Stimulated activated CD4-positive, alpha-beta T cell treated with anti-CD3 and anti-CD28 coated beads, Interleukin-1b, Interleukin-23, amount 100 ng/mL, for 48 hours (primary cell): Measurements from ENCODE around the gene EPAS1.

ENCODE experiments used
- DNase-seq: peaks from one replicate; pipeline ENCODE4 v3.0.0-alpha.2; 2020

EPAS1 gene

GRCh38 chr2:46411985-46412384 is 114.8 kb downstream of the EPAS1 start:
- no peak for DNase-seq

DNA sequence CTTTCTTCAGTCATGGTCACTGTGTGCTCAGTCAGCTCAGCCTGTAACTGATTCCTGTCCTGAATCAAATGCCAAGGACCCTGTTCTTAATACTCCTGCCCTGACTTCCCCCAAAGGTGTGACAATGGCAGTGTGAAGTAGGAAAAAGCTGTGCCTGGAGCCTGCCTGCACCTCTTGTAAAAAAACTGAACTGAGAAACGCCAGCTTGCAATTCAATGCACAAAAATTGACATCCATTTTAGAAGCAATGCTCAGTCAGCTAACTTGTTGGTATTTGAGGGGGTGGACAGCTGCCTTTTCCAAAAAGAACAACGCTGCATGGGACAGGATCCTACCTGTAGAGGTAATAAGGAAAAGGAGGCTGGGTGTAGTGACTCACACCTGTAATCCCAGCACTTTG is 115.9 kb downstream of the EPAS1 start:
- DNase-seq, result no peak

- DNase-seq, result no peak
Measured at GRCh38 chr2:46413631-46414030, 116.4 kb downstream of the EPAS1 start.

DNA sequence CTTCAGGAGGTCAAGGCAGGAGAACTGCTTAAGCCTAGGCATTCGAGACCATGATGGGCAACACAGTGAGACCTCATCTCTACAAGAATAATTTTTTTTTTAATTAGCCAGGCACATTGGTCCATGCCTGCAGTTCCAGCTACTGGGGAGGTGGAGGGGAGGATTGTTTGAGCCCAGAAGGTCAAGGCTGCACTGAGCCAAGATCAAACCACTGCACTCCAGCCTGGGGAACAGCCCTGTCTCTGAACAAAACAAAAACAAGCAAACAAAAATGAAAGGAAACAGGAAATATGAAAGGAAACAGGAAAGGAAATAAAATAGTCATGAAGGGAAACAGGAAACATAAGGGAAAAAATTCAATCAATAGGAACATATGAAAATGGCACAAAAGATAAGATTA is 117.5 kb downstream of the EPAS1 start:
- no peak for DNase-seq

DNA sequence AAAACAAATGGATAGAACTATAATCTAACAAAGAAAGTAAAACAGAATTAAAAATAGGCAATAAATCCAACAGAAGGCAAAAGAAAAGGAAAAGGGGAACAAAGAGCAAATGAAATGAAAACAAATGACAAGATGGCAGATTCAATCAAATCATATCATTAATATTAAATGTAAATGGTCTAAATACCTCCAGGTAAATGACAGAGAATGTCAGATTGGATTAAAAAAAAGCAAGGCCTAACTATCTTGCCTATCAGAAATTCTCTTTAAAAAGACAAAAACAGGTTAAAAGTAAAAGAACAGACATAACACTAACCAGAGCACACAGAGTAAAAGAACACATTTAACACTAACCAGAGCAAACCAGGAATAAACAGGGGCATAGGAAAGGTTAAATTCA is 119.1 kb downstream of the EPAS1 start:
- no peak for DNase-seq

DNA sequence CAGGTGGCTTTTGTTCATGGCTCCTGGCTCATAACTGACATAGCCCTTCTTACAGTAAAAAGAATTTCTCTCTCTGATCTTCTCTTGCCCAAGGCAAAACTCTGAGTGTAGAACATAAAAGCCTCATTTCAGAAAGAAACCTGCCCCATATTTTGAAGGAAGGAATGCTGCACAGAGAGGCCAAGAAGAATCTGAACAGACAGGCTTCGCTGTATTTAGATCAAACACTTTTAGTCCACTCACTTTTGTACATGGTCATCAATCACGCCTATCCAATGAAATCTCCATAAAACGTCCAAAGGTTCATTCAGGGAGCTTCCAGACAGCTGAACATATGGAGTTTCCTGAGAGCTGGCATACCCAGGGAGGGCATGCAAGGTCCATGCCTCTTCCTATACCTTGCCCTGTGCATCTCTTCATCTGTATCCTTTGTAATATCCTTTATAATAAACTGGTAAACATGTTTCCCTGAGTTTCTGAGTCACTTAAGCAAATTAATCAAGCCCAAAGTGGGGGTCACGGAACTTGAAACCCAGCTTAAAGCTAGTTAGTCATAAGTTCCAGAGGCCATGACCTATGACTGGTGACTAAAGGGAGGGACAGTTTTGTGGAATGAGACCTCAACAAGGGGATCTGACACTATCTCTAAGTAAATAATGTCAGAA is 119.7 kb downstream of the EPAS1 start:
- no peak for DNase-seq

DNA sequence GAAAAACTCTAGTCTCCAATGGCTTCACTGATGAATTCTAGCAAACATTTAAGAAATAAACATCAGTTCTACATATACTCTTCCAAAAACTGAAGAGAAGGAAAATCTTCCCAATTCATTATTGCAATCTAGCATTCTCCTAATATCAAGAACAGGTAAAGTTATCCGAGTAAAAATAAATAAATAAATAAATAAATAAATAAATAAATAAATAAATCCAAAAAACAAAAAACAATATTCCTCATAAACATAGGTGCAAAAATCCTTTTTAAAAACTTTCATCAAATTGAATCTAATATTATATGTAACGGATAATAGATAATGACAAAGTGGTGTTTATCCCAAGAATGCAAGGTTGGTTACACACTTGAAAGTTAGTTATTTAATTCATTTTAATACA is 123.7 kb downstream of the EPAS1 start:
- no peak for DNase-seq

DNA sequence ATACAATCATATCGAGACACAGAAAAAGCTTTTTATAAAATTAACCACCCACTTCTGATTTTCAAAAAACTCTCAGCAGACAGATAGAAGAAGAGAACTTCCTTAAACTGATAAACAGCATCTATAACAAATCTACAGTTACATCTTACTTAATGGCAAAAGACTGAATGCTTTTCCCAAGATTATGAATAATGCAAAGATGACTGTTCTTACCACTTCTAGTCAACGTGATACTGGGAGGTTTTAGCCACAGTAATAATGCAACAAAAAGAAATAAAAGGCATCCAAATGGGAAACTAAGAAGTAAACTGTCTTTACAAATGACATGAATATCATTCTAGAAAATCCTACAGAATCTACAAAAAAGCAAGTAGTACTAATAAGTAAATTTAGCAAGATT is 124.2 kb downstream of the EPAS1 start:
- no peak for DNase-seq

DNA sequence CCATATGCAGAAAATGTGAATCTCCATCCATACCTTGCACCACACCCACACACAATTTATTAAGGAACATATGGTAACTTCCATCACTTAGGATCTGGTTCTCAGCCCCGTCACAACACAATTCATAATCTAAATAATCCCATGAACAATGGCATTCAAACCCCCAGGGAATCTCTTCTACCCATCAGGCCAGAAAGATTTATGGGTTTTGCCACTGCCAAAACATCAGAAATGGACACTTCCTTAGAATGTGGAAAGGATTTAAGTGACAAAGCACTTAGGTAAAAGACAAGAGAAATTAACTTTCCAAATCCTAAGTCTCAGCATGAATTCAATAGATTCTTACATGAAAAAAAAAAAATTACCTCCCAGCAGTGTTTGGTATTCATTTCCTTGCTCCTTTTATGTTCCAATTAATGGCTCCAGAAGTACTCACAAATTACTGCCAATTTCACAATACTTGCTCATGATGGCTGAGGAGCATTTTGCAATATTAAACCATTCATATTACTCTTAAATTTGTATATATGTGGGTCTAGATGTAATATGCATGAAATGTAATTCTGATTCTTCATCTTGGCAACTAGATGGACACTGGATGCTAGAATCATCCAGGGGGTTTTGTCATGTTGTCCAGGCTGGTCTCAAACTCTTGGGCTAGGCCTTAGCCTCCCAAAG is 125.6 kb downstream of the EPAS1 start:
- DNase-seq, result no peak

GRCh38 chr2:46424937-46425336 is 127.7 kb downstream of the EPAS1 start:
- DNase-seq, result no peak

- no peak for DNase-seq
Measured at GRCh38 chr2:46428911-46429436, 131.8 kb downstream of the EPAS1 start.

- DNase-seq, result no peak
Measured at GRCh38 chr2:46430413-46430812, 133.2 kb downstream of the EPAS1 start.

GRCh38 chr2:46430992-46431391 is 133.8 kb downstream of the EPAS1 start:
- DNase-seq, result no peak

- no peak for DNase-seq
Measured at GRCh38 chr2:46431481-46432235, 134.5 kb downstream of the EPAS1 start.

DNA sequence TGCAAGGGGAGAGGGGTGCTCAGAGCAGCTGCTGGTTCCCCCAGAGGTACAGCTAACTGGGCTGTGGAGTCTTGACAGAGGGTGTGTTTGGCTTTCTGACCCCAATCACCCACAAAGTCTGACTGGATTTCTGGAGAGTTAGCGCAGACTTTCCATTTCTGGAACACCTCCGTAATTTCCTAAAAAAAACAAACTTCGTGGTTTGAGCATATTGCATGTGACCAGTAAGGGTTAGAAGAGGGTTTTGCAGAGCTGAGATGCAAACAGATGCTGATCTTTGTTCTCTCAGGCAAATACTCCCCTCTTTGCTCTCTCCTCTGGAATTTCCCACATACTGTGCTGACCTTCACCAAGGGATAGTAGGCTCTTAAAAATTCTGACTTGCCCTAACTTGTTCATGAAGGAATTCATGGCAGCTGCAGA is 137.7 kb downstream of the EPAS1 start:
- no peak for DNase-seq

DNA sequence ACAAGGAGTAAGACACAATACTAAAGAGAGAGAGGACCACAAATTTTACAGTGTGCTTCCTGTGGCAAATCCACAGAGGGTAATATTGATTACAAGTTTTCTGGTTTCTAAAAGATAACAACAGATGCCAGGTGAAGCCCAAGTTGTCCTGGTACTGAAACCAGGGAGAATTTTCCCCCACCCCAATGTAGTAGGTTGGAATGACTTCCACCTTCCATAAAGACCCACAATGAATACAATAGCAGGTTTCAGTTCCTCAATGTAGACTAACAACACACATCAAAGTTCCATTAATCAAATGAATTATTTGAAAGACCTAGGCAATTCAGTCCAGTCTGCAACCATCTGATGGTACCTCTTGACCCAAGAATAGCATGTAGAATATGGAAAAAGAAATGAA is 138.1 kb downstream of the EPAS1 start:
- DNase-seq, result no peak

DNA sequence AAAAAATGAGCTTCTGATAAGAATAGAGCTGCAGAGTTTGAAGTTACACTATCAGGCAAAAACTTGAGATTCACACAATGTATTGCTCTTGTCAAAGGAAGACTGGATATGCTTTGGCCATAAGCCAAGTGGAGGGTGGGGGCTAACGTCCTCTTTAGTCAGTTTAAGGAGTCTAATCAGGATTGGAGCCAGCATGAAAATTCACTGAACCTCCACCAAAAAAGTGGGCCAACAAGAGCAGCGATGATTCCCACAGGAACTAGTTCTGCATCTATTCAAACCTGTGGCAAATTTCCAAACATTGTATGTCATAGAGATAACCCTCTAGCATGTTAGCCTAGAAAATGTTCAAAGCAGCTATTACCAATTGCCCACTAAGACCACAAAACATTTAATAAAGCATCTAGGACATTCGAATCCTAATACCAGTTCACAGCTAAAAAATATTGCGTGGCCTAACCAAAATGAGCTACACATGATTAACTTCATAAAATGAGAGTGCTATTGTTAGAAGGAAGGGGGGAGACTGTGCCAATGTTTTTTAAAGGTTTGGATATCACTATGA is 138.7 kb downstream of the EPAS1 start:
- DNase-seq, result no peak
